Activated naive CD4-positive, alpha-beta T cell treated with anti-CD3 and anti-CD28 coated beads, Interleukin-2, amount 50 U/mL, for 72 hours (primary cell): ENCODE data around the gene C17orf100. TPM values are rescaled to one million over a fixed set of nuclear protein-coding genes. Genes with fewer than 3 reads are reported as not detected.
A peak's percentile ranks its signal among the peaks of the same experiment; 100 is the strongest.
"Not testable (repeated sequence)": the region's sequence is repeated elsewhere in the genome, so short reads cannot be mapped to it uniquely, and the experiment has no call there.

Source experiments
- ATAC-seq, 2 donors: fragments of 150-1000 bp; cut with Tn5 transposase; 2 replicates each; pipeline ENCODE4 v1.10.0; 2021; ENCODE audit warnings: mild to moderate bottlenecking in 2 of 2, moderate library complexity in 2 of 2
- DNase-seq, 2 donors: peaks; one replicate each; pipeline ENCODE4 v3.0.0; 2021 to 2022; ENCODE audit warnings: low spot score in 2 of 2
- H3K27ac Mint-ChIP-seq, 2 donors: one replicate each; pipeline ENCODE4 v1.8.0; 2022; ENCODE audit warnings: mild to moderate bottlenecking in 2 of 2, mixed read lengths in 2 of 2
- H3K36me3 Mint-ChIP-seq, 2 donors: one replicate each; pipeline ENCODE4 v1.8.0; 2022; ENCODE audit warnings: mixed read lengths in 2 of 2
- H3K9me3 Mint-ChIP-seq, 2 donors: one replicate each; pipeline ENCODE4 v1.8.0; 2022; ENCODE audit warnings: mixed read lengths in 2 of 2
- total RNA-seq, 2 donors: library from RNA; stranded (reverse); gene quantifications; one replicate each; pipeline ENCODE4 v1.2.3, GENCODE V29; 2022

The C17orf100 gene
- total RNA-seq, 2 donors from 2014 or later: 0.89 to 2.3 TPM

DNA sequence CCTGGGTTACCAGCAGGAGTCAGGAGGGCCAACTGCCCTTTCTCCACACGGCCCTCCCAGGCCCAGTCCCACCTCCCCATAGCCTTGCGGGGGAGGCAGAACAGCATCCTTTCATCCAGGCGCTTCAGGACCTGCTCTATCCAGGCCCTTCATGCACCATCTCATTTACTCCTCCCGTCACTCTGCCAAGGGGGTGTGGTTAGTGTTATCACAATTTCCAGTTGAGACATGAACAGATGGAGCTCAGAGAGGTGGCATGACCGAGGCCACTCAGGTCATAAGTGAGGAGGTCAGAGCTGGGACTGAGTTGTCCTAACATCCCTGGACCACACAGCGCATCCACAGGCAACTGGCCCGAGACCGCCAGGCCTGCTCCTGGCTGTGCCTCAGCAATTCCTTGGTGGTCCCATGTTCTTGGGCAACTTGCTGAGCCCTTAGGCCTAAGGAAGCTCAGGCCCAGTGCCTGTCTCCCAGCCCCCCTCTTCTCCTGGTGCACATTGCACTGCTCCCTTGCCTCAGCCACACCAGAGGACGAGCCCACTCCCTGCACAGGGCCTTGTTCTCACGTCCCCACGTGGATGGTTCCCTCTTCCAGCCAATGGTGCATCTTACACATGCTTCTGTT, 23.8 kb downstream of the C17orf100 start:
- Mint-ChIP-seq H3K36me3 (no peaks in the 10 kb centered on the region), H3K27ac (no peak overlapping the region), H3K9me3 (no peaks in the 10 kb centered on the region)
- ATAC-seq: no peak
- DNase-seq: no peak

DNA sequence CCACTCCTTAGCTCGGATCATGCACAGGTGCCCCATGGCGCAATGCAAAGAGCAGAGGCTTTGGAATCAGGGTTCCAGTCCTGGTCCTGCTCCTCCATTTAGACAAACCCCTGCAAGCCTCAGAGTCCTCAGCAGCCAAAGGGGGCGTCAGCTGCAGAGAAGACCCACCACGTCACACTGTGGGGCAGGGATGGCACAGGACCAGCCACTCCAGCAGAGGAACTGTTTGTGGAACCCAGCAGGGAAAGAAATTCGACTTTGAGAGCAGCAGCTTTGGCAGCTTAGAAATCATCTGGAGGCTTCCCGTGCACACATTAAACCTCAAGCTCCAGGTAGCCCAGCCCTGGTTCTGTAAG, 25.2 kb downstream of the C17orf100 start:
- no peaks in the 10 kb centered on the region for H3K36me3 Mint-ChIP-seq

DNA sequence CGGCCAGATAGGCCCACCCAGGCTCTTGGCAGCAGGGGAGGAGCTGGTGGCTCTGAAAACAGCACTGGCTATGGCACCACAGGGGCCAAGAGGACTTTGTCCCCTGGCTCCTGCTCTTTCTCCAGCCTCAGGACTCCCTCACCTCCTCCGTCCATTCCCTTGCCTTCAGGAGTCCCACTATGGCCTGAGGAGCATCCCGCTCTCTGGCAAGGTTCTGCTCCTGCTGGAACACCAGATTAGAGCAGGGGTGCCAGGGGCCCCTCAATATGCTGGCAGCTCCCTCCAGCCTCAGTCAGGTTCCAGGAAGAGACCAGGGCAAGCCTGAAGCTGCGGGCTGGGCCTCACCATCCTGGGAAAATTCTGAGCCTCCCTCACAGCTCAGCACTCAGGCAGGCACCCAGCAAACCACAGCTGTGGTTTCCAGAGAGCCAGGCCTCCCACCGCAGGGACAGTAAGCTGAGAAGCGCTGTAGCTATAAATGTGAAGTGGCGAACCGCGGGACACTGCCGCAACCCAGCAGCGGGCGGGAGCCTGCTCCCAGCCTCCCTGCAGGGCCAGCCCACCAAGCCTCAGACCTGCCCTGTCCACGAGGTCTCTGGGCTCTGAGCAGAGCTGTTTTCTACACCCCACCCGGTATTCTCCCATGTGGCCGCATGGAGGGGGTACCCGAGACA, 25.7 kb downstream of the C17orf100 start:
- DNase-seq (no peak), ATAC-seq (peak; percentile 37 to 61)
- Mint-ChIP-seq H3K9me3 (no peaks in the 10 kb centered on the region), H3K27ac (no peak overlapping the region), H3K36me3 (no peaks in the 10 kb centered on the region)

More for the DNA sequence above, 25.2 kb downstream of the C17orf100 start:
- ATAC-seq (no peak), DNase-seq (no peak)
- H3K27ac Mint-ChIP-seq: no peak overlapping the region
- H3K9me3 Mint-ChIP-seq: no peaks in the 10 kb centered on the region

DNA sequence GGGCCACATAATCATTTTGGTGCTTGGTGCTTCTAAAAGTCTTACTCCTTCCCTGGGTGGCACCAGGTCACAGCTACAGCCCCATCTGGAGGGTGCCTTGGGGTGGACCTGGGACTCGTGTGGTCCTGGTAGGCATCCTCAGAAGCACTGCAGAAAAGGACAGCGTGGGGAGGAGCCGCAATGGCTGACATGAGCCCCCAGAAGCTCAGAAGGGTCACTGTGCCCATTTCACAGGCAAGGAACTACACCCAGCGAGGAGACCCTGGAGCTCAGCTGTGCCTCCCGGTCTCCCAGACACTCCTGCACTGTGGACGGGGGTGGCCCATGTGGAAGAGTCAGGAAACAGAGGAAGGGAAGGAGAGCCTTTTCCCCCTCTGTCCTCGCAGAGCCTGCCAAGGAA, 26.4 kb downstream of the C17orf100 start:
- Mint-ChIP-seq H3K9me3 (no peaks in the 10 kb centered on the region), H3K27ac (no peak overlapping the region), H3K36me3 (no peaks in the 10 kb centered on the region)
- no peak for DNase-seq
- no peak for ATAC-seq

DNA sequence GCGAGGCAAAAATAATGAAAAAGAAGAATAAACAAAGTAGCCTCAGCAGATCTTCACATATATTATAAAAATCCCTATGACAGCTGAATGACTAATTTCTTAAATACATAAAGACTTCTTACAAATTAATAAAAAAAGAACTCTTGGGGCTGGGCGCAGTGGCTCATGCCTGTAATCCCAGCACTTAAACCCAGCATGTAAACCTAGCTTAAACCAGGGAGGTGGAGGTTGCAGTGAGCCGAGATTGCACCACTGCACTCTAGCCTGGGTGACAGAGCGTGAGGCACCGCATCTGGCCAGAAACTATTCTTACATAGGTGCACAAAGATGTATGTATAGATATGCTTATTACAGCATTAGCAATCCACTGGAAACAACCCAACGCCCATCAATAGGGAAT, 27.7 kb downstream of the C17orf100 start:
- Mint-ChIP-seq H3K9me3 (no peaks in the 10 kb centered on the region), H3K36me3 (no peaks in the 10 kb centered on the region), H3K27ac (no peak overlapping the region)
- DNase-seq (no peak), ATAC-seq (no peak)

DNA sequence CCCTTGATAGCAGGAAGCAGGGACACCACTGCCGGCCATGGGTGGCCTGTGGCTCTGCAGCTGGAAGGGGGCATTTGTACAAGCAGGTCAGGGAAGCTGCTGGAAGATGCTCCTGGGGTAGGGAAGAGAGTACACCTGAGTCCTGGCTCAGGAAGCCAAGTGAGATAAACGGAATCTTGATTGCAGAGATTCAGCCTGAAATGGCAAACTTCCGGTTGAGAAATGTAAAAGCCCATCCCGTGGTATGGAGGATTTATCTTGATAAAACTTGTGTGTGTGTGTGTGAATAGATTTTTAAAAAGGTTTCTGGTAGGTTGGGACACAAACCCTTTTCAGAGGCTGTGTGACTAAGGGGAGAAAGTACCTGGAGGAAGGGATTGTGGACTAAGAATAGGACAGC, 29.6 kb downstream of the C17orf100 start:
- ATAC-seq (no peak), DNase-seq (no peak)
- Mint-ChIP-seq H3K27ac (no peak overlapping the region), H3K9me3 (no peaks in the 10 kb centered on the region), H3K36me3 (no peaks in the 10 kb centered on the region)

DNA sequence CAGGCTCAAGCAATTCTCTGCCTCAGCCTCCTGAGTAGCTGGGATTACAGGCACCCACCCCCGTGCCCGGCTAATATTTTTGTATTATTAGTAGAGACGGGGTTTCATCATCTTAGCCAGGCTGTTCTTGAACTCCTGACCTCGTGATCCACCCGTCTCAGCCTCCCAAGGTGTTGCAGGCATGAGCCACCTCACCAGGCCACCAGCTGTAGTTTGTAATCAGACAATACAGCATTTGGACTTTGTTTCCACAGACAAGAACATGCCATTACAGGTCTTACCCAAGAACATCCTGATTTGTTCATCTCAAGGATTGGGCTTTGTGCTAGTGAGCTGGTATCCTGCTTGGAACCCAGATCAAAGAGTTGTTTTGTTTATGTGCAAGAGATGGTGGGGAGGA, 30.1 kb downstream of the C17orf100 start:
- no peak overlapping the region for H3K27ac Mint-ChIP-seq
- ATAC-seq (no peak), DNase-seq (no peak)
- H3K36me3 Mint-ChIP-seq: no peaks in the 10 kb centered on the region
- no peaks in the 10 kb centered on the region for H3K9me3 Mint-ChIP-seq

DNA sequence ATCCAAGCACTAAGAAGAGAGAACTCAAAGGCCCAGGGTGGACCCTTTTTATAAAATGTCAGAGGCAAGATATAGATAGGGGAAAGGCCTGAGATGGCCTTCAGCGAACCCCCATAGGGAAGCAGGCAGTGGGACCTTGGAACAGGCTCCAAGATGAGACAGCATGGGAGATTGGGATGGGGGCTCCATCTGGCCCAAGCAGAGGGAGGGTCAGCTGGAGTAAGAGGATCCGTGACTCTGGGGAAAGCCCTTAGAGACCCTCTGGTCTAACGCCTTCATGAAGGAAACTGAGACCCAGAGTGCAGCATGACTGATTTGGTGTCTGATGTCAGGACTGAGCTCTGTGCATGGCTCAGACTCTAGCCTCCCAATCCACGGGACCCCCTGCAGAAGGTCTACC, 30.8 kb downstream of the C17orf100 start:
- Mint-ChIP-seq H3K27ac (no peak overlapping the region), H3K36me3 (no peaks in the 10 kb centered on the region), H3K9me3 (no peaks in the 10 kb centered on the region)
- ATAC-seq: no peak
- no peak for DNase-seq

DNA sequence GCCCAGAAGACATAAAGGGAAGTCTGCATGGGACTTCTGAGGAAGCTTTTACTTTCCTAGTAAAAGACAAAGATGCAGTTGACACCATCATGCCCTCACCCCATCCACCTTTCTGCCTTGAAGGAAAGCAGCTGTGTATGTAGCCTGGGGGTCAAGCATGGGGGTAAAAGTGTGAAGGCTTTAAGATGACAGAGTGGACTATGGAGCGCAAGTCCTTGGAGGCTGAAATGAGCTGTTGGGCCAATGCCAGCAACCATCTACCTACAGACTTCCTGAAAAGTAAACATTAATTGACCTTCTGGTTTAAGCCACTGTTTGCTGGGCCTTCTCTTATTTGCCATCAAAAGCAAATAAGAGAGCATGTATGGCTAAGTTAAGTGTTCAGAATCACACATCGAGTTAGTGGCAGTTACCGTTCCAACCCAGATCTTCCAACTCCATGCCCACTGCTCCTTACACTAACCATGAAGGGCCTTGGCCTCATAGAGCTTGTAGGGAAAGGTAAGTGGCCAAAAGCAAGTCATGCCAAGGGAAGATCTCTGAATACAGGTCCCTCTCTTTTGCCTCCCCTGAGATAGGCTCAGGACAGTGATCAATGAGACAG, 31.6 kb downstream of the C17orf100 start:
- DNase-seq (no peak), ATAC-seq (no peak)
- Mint-ChIP-seq H3K27ac (no peak overlapping the region), H3K36me3 (no peaks in the 10 kb centered on the region), H3K9me3 (no peaks in the 10 kb centered on the region)

DNA sequence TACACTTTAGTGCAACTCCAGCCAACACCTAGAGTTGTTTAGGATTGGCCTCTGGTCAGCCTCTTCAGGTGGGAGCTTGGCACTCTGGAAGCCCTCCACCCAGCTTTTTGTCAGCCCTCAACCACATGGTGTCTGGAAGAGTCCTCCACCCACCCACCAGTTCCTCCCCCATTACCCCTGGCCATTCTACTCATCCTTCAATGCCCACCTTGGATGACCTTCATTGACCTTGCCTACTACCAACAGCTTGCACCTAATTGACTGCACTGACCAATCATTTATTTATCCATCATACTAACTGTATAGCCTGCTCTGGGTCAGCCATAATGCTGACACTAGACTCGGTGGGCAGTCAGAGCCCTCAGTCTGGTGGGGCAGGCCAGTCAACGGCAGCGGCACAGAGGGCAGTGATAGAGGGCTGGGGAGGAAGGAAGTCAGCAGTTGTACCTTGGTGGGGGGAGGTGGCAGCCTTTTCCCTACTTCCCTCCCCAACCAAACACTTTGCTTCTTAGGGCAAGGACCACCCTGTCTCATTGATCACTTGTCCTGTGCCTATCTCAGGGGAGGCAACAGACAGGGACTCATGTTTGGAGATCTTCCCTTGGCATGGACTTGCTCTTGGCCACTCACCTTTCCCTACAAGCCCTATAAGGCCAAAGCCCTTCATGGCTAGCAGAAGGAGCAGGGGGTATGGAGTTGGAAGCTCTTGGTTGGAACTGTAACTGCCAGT, 32.3 kb downstream of the C17orf100 start:
- Mint-ChIP-seq H3K27ac (peak overlapping the region in 1 of 2 donors; percentile 11), H3K36me3 (no peaks in the 10 kb centered on the region), H3K9me3 (no peaks in the 10 kb centered on the region)
- ATAC-seq: no peak
- no peak for DNase-seq

DNA sequence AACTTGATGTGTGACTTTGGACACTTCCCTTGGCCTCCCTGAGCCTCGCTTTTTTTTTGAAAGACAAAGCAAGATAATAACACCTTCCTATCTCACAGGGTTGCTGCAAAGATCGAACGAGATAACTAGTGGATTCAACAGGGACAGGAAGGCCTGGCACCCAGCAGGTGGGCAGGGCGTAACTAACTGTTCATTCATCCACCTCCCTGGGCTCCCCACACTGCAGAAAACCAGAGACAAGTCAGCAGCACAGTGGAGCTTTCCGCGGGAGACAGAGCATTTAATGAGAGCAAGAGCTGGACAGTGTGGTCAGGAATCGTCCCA, 32.9 kb downstream of the C17orf100 start:
- ATAC-seq (no peak), DNase-seq (no peak)
- Mint-ChIP-seq H3K9me3 (no peaks in the 10 kb centered on the region), H3K27ac (peak overlapping the region in 1 of 2 donors; percentile 11), H3K36me3 (no peaks in the 10 kb centered on the region)

DNA sequence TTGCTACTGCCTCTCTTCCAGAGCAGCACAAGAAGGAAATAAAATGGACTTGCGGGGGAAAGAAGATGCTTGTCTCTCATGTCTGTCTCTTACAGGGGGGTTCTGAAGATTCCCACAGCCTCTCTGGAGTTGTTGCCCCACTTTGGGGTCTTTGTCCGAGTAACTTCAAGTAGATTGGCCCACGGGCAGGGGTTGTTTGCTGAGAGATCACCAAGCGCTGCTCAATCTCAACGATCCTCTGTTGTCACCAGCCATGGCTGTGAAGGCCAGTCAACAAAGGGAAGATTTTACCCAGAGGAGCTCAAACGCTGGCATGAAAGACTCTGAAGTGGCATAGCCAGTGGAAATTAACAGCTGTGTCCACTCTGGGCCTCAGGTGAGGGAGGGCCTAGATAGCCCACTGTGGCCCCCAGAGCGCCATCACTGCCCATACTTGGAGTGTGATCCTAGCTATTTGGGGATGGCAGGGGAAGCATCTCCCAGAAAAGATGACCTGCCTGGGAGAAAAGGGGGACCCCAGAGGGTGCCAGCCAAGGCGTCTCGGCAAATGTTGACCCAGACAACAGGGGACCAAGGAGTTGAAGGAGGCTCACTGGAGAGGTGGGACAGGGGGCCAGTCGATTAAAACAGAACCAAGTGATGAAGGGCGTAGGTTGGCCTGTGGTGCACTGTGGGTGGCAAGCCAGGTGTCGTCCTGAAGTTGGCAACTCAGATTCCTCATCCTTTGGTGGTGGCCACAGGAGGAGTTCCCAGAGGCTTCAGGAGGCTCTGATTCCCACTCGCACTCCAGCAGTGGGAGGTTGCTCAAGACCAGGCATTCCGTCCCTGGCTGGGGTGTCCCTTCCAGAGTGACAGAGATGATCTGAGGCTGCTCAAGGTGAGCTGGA, 33.6 kb downstream of the C17orf100 start:
- H3K27ac Mint-ChIP-seq: peak overlapping the region in 1 of 2 donors; percentile 11
- DNase-seq (no peak), ATAC-seq (no peak)
- H3K9me3 Mint-ChIP-seq: no peaks in the 10 kb centered on the region
- no peaks in the 10 kb centered on the region for H3K36me3 Mint-ChIP-seq

DNA sequence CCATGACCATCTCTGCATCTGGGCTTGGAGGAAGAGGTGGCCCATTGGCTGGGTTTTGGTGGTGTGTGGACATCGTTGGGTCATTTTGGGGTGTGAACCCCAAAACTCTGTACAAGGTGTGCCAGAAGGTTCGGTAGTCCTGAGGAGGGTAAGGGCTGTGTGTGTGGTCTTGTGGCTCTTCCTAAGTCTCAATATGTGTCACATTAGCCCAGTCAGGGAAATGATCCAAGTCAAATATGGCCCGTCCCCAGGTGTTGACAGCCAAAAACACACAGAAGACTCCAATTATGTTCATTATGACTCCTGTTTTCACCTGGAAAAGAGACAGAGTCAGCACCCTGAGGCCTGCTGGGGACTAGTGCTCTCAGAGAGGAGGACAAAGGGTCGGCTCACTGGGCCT, 34.5 kb downstream of the C17orf100 start:
- H3K36me3 Mint-ChIP-seq: no peaks in the 10 kb centered on the region
- no peak for DNase-seq
- no peak overlapping the region for H3K27ac Mint-ChIP-seq
- no peak for ATAC-seq
- no peaks in the 10 kb centered on the region for H3K9me3 Mint-ChIP-seq

DNA sequence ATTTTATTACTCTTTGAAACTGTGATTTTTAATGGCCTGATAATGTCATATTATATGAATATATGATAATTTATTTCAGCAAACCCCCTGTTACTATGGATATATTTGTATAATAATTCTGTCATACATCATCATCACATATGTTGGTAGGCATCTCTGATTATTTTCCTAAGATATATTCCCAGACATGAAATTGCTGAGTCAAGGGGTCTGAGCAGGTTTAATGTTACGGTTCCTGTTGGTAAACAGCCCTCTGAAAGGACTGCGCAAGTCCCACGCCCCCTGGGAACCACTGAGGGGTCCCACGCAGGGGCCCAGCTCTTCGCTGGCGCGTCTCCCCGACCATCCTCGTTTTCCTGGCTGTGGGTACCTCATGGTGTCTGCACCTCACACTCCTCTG, 37.4 kb downstream of the C17orf100 start:
- DNase-seq: no peak
- H3K9me3 Mint-ChIP-seq: no peaks in the 10 kb centered on the region
- no peak overlapping the region for H3K27ac Mint-ChIP-seq
- no peak for ATAC-seq
- H3K36me3 Mint-ChIP-seq: no peaks in the 10 kb centered on the region

DNA sequence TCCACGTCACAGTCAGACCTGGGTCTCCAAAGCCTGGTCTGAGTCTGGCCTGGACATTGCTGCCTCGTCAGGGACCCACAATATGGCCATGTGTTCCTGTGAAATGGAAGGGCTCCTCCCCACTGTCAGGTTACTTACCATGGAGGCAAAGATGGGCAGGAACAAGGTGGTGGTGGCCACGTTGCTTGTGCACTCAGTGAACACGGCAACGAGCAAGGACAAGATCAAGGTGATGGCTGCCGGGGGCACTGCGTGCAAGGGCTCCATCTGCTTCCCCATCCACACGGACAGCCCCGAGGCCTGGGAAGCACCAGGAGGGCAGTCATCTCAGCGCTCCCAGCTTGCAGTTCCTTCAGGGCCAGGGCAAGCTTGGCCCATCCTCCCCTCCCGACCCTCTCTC, 39.1 kb downstream of the C17orf100 start:
- H3K36me3 Mint-ChIP-seq: no peaks in the 10 kb centered on the region
- H3K9me3 Mint-ChIP-seq: no peaks in the 10 kb centered on the region
- ATAC-seq: no peak
- H3K27ac Mint-ChIP-seq: no peak overlapping the region
- DNase-seq: no peak

DNA sequence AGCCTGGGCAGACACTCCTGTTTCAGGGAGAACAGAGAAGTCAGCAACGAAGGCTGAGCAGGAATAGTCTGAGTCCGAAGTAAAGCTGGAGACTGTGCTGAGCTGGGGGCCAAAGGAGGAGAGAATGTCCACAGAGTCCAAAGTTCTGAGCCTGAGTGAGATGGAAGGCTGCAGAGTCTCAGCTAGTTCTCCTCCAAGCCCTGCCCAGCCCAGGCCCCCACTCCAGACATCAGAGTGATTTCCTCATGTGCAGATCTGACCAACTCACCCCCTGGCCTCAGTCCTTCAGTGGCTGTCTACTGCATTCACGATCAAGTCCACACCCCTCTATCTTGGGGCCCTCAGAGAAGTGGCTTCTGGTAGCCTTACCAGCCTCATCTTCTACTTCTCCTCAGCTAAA, 40.0 kb downstream of the C17orf100 start:
- Mint-ChIP-seq H3K36me3 (no peaks in the 10 kb centered on the region), H3K9me3 (no peaks in the 10 kb centered on the region), H3K27ac (no peak overlapping the region)
- no peak for DNase-seq
- ATAC-seq: no peak

DNA sequence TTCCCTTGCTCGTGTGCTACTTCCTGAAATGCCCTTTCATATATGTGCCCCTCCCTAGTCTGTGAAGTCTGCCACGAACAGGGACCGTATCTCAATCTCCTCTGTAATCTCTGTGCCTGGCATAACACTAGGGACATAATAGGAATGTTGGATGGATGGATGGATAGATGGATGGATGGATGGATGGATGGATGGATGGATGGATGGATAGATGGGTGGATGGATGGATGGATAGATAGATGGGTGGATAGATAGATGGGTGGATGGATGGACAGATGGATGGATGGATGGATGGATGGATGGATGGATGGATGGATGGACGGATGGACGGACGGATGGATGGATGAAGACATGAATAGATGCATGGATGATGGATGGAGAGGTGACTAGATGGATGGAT, 40.4 kb downstream of the C17orf100 start:
- not testable (repeated sequence) for DNase-seq, H3K36me3 Mint-ChIP-seq, H3K9me3 Mint-ChIP-seq, H3K27ac Mint-ChIP-seq, ATAC-seq
